ENCODE measurements around the gene SLC44A4.
"Not testable (repeated sequence)": the region's sequence is repeated elsewhere in the genome, so short reads cannot be mapped to it uniquely, and the experiment has no call there.

Gene SLC44A4

DNA sequence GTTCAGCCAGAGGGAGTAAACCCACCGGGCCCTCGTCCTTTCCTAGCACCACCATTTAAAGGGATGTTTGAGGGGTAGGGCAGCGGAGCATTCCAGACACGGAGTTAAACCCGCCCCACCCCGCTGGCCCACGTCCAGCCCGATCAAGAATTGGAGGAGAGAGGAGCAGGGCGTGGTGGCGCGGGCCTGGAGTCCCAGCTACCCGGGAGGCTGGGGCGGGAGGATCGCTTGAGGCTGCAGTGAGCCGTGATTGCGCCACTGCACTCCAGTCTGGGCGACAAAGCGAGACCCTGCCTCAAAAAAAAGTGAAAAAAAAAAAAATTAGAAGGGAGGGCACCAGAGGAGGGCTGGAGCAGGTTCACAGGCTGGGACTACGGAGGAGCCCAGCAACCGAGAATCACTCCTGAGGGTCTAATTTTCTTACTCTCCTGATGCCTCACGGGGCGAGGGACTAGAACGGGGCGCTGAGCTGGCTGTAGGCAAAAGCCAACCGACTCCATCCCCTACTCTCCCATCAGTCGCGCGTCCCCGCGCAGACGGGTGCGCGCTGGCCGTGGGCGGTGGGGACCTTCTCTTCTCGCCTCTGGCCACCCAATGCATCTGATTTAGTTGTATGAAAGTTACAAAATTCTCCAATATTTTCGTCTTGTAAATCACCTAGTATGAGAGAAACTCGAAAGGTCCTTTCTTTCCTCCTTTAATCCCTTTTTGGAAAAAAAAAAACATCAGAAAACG, 57.3 kb downstream of the SLC44A4 start:
- peak overlapping the region; percentile 74 for H3K4me3 ChIP-seq
- H3K27ac ChIP-seq, result peak overlapping the region; percentile 93 to 97
- no peak for DNase-seq (ENCODE audit: low spot score)
- TF ChIP-seq, protein P1, sequence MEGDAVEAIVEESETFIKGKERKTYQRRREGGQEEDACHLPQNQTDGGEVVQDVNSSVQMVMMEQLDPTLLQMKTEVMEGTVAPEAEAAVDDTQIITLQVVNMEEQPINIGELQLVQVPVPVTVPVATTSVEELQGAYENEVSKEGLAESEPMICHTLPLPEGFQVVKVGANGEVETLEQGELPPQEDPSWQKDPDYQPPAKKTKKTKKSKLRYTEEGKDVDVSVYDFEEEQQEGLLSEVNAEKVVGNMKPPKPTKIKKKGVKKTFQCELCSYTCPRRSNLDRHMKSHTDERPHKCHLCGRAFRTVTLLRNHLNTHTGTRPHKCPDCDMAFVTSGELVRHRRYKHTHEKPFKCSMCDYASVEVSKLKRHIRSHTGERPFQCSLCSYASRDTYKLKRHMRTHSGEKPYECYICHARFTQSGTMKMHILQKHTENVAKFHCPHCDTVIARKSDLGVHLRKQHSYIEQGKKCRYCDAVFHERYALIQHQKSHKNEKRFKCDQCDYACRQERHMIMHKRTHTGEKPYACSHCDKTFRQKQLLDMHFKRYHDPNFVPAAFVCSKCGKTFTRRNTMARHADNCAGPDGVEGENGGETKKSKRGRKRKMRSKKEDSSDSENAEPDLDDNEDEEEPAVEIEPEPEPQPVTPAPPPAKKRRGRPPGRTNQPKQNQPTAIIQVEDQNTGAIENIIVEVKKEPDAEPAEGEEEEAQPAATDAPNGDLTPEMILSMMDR (IDR thresholded peaks at IDR 0.05), result no peak

DNA sequence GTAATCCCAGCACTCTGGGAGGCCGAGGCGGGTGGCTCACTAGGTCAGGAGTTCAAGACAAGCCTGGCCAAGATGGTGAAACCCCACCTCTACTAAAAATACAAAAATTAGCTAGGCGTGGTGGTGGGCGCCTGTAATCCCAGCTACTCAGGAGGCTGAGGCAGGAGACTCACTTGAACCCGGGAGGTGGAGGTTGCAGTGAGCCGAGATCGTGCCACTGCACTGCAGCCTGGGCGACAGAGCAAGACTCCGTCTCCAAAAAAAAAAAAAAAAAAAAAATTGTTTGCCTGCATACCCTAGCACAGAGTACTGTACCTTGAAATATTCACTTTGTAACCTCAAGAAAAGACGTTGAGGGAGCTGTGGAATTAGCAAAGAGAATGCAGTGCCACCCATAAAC, 58.4 kb downstream of the SLC44A4 start:
- peak overlapping the region; percentile 93 to 97 for H3K27ac ChIP-seq
- DNase-seq (ENCODE audit: low spot score); H3K4me3 ChIP-seq: not testable (repeated sequence)

DNA sequence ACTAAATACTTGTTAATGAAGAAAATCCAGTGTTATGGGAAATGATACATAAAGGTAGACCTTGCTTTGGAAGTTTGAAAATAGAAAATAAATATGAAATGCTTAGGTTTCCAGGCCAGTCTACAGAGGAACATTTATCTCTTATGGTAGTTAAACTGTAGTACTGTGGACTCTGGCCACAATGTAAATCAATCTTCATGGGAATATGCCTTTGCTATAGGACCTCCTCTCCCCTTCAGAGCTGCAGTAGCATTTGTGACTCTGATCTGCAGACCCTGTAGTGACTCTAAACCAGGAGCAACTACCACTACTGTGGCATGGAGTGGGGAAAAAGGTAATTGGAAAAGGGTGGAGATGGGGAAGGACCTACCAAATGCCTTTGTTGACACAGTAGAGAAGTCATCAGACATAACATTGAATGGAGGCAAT, 58.9 kb downstream of the SLC44A4 start:
- Histone ChIP-seq H3K4me3 (no peak overlapping the region), H3K27ac (peak overlapping the region in 1 of 2 donors; percentile 92)
- no peak for DNase-seq (ENCODE audit: low spot score)
- TF ChIP-seq, protein P1 (IDR thresholded peaks at IDR 0.05), result no peak

DNA sequence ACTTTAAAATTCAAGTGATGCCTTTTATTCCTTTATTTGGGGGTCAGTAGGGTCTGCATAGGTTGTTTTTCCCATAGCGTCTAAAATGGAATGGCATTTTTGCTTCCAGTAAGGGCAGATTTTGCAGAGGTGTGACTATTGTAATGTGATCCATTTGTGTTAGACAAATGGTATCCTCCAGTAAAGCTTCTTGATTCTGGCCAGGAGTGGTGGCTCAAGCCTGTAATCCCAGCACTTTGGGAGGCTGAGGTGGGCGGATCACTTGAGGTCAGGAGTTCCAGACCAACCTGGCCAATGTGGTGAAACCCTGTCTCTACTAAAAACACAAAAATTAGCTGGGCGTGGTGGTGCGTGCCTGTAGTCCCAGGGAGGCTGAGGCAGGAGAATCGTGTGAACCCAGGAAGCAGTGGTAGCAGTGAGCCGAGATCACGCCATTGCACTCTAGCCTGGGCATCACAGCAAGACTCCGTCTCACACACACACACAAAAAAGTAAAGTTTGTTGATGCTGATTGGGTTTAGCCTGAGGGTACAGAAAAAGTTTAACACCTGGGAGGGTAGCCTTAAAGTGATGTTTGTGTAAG, 60.8 kb downstream of the SLC44A4 start:
- DNase-seq (ENCODE audit: low spot score), result not testable (repeated sequence)
- peak overlapping the region; percentile 69 to 92 for H3K27ac ChIP-seq
- H3K4me3 ChIP-seq, result peak overlapping the region; percentile 68

DNA sequence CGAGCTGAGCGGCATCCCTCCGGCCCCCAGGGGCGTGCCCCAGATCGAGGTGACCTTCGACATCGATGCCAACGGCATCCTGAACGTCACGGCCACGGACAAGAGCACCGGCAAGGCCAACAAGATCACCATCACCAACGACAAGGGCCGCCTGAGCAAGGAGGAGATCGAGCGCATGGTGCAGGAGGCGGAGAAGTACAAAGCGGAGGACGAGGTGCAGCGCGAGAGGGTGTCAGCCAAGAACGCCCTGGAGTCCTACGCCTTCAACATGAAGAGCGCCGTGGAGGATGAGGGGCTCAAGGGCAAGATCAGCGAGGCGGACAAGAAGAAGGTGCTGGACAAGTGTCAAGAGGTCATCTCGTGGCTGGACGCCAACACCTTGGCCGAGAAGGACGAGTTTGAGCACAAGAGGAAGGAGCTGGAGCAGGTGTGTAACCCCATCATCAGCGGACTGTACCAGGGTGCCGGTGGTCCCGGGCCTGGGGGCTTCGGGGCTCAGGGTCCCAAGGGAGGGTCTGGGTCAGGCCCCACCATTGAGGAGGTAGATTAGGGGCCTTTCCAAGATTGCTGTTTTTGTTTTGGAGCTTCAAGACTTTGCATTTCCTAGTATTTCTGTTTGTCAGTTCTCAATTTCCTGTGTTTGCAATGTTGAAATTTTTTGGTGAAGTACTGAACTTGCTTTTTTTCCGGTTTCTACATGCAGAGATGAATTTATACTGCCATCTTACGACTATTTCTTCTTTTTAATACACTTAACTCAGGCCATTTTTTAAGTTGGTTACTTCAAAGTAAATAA, 61.5 kb downstream of the SLC44A4 start:
- H3K27ac ChIP-seq, result peak overlapping the region; percentile 69 to 92
- not testable (repeated sequence) for DNase-seq (ENCODE audit: low spot score)
- H3K4me3 ChIP-seq, result peak overlapping the region; percentile 68

DNA sequence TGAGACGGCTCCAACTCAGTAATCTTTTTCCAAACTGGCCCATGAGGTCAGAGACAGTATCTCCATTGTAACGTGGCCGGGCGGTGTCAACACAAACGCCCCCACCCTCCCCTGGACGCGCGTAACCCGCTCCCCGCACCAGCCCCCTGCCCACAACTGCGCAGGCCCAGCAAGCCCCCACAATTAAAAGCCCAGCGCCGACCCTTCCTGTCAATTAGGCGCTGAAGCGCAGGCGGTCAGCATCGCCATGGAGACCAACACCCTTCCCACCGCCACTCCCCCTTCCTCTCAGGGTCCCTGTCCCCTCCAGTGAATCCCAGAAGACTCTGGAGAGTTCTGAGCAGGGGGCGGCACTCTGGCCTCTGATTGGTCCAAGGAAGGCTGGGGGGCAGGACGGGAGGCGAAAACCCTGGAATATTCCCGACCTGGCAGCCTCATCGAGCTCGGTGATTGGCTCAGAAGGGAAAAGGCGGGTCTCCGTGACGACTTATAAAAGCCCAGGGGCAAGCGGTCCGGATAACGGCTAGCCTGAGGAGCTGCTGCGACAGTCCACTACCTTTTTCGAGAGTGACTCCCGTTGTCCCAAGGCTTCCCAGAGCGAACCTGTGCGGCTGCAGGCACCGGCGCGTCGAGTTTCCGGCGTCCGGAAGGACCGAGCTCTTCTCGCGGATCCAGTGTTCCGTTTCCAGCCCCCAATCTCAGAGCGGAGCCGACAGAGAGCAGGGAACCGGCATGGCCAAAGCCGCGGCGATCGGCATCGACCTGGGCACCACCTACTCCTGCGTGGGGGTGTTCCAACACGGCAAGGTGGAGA, 63.6 kb downstream of the SLC44A4 start, which contains the start of the genes HSPA1A and HSPA1L:
Gene HSPA1A (plus strand): TSS at position 519 of the 814 bp plus-strand sequence. CDS start 214 bp downstream, at position 733.
Gene HSPA1L (minus strand): TSS at position 259 of the 814 bp plus-strand sequence. CDS start 3,311 bp downstream, outside the sequence.
- DNase-seq (ENCODE audit: low spot score), result peak; percentile 98
- H3K4me3 ChIP-seq, result peak within 1 kb of the TSS; percentile 71
- H3K27ac ChIP-seq, result peak within 1 kb of the TSS; percentile 97 to 100
- TF ChIP-seq, protein P1 (IDR thresholded peaks at IDR 0.05), result no peak

DNA sequence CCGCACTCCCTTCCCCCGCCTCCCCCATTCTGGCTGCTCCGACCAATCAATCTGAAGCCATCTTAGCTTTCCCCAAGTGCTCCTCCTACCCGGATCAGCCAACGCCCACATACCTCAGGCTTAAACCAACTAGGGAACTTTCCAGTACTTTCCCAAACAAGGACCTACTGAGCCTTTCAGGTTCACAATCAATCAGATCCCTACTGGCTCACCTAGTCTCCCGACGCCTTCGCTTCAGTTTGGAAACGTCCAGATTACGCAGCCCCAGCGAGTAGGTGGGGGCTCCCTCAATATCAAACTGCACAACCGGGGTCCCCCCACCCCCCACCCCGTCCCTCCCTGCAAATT, 64.1 kb downstream of the SLC44A4 start:
- H3K27ac ChIP-seq, result peak overlapping the region; percentile 97 to 100
- TF ChIP-seq, protein P1 (IDR thresholded peaks at IDR 0.05), result no peak
- peak; percentile 98 for DNase-seq (ENCODE audit: low spot score)
- peak overlapping the region; percentile 71 for H3K4me3 ChIP-seq

DNA sequence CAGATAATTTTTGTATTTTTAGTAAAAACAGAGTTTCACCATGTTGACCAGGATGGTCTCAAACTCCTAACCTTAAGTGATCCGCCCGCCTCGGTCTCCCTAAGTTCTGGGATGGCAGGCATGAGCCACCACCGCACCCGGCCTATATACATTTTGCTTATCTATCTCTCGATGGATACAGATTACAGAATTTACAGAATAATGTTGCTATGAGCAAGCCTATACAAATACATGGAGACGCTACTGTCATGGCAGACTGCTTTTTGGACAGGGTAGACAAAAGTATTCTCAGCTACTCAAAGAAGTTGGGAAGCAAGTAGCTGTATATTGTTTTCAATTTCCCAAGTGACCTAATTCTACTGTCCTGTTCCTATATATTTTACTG, 65.3 kb downstream of the SLC44A4 start:
- Histone ChIP-seq H3K27ac (peak overlapping the region; percentile 97 to 100), H3K4me3 (peak overlapping the region; percentile 71)
- DNase-seq (ENCODE audit: low spot score), result no peak
- TF ChIP-seq, protein P1 (IDR thresholded peaks at IDR 0.05), result no peak
